ENCODE measurements around the gene MSANTD1. TPM values are rescaled to one million over a fixed set of nuclear protein-coding genes. Genes with fewer than 3 reads are reported as not detected.

The MSANTD1 gene
- total and polyA plus RNA-seq, 4 donors, result 0.05 to 1.2 (median 0.23) TPM; not detected in 1

DNA sequence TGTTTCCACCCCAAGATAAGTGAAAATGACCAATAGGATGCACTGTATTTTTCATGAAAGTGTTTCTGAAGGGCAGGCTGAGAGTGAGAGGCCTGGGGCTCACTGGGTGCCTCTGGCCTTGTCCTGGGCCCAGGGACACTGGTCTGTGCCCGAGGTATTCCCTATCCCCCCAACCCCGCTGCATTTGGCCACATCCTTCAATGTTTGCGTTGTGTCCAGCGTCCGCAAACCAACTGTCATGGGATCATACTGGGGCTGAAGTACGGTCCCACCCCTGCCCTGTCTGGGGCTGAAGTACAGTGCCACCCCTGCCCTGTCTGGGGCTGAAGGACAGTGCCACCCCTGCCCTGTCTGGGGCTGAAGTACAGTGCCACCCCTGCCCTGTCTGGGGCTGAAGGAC, 22.0 kb upstream of the MSANTD1 start:
- H3K27ac ChIP-seq (ENCODE audit: low read depth in 1 of 2, low read length in 2 of 2), result peak overlapping the region; percentile 39 to 40
- WGBS, result 72% methylated on average over 6 of the region's 6 CpGs

GRCh38 chr4:3227878-3228675, 20.9 kb upstream of the MSANTD1 start:
- H3K9me3 ChIP-seq (ENCODE audit: control insufficient read depth in 4 of 4, low read length in 3 of 4), result no peaks in the 10 kb centered on the region
- H3K4me3 ChIP-seq (ENCODE audit: low read depth in 1 of 3, low read length in 3 of 3), result no peak overlapping the region
- peaks cover 0 to 3% (median 0%) of the 10 kb centered on the region in 4 donors for H3K4me1 ChIP-seq (ENCODE audit: control insufficient read depth in 4 of 4, insufficient read depth in 4 of 4, low read length in 3 of 4)
- H3K36me3 ChIP-seq (ENCODE audit: control insufficient read depth in 4 of 4, insufficient read depth in 3 of 4, low read depth in 1 of 4, low read length in 3 of 4), result peaks cover 26 to 69% (median 55%) of the 10 kb centered on the region in 4 donors
- TF ChIP-seq ATF3 (IDR thresholded peaks at IDR 0.05) (no peak), JUND (IDR thresholded peaks at IDR 0.05) (no peak), TAF1 (conservative IDR thresholded peaks at IDR 0.05) (no peak), FOXA1 (IDR thresholded peaks at IDR 0.05) (no peak)
- TF ChIP-seq, protein P1, sequence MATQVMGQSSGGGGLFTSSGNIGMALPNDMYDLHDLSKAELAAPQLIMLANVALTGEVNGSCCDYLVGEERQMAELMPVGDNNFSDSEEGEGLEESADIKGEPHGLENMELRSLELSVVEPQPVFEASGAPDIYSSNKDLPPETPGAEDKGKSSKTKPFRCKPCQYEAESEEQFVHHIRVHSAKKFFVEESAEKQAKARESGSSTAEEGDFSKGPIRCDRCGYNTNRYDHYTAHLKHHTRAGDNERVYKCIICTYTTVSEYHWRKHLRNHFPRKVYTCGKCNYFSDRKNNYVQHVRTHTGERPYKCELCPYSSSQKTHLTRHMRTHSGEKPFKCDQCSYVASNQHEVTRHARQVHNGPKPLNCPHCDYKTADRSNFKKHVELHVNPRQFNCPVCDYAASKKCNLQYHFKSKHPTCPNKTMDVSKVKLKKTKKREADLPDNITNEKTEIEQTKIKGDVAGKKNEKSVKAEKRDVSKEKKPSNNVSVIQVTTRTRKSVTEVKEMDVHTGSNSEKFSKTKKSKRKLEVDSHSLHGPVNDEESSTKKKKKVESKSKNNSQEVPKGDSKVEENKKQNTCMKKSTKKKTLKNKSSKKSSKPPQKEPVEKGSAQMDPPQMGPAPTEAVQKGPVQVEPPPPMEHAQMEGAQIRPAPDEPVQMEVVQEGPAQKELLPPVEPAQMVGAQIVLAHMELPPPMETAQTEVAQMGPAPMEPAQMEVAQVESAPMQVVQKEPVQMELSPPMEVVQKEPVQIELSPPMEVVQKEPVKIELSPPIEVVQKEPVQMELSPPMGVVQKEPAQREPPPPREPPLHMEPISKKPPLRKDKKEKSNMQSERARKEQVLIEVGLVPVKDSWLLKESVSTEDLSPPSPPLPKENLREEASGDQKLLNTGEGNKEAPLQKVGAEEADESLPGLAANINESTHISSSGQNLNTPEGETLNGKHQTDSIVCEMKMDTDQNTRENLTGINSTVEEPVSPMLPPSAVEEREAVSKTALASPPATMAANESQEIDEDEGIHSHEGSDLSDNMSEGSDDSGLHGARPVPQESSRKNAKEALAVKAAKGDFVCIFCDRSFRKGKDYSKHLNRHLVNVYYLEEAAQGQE (IDR thresholded peaks at IDR 0.05), result no peak
- WGBS, result 87% methylated on average over 23 of the region's 23 CpGs
- no peak overlapping the region for H3K27ac ChIP-seq (ENCODE audit: low read depth in 1 of 2, low read length in 2 of 2)
- H3K9ac ChIP-seq (ENCODE audit: low read depth in 1 of 2, low read length in 2 of 2), result no peak overlapping the region
- no peaks in the 10 kb centered on the region for H3K27me3 ChIP-seq (ENCODE audit: control insufficient read depth in 4 of 4, insufficient read depth in 4 of 4, low read length in 3 of 4)
- DNase-seq (ENCODE audit: low spot score), result no peak

More for the DNA sequence above, 22.0 kb upstream of the MSANTD1 start:
- Histone ChIP-seq H3K36me3 (ENCODE audit: control insufficient read depth in 4 of 4, insufficient read depth in 3 of 4, low read depth in 1 of 4, low read length in 3 of 4) (peaks cover 26 to 65% (median 60%) of the 10 kb centered on the region in 4 donors), H3K4me1 (ENCODE audit: control insufficient read depth in 4 of 4, insufficient read depth in 4 of 4, low read length in 3 of 4) (peaks cover 0 to 3% (median 0%) of the 10 kb centered on the region in 4 donors), H3K9me3 (ENCODE audit: control insufficient read depth in 4 of 4, low read length in 3 of 4) (no peaks in the 10 kb centered on the region), H3K27me3 (ENCODE audit: control insufficient read depth in 4 of 4, insufficient read depth in 4 of 4, low read length in 3 of 4) (no peaks in the 10 kb centered on the region), H3K9ac (ENCODE audit: low read depth in 1 of 2, low read length in 2 of 2) (no peak overlapping the region), H3K4me3 (ENCODE audit: low read depth in 1 of 3, low read length in 3 of 3) (no peak overlapping the region)
- DNase-seq (ENCODE audit: low spot score), result no peak
- peak in 1 of 2 donors; percentile 58 for TF ChIP-seq HNF4A (conservative IDR thresholded peaks at IDR 0.05)
- no peak for TF ChIP-seq NR2F2 (IDR thresholded peaks at IDR 0.05)

DNA sequence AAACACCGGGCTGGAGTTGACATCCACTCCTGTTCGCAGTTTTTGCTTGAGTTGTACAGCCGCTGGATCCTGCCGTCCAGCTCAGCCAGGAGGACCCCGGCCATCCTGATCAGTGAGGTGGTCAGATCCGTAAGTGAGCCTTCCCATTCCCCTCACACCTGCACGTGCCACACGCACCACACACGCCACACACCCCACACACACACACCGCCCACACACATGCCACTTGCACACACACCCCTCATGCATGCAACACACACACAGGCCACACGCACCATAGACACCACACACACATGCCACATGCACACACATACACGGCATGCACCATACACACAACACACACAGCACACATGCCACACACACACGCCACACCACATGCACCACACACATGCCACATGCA, 20.1 kb upstream of the MSANTD1 start:
- Histone ChIP-seq H3K9me3 (ENCODE audit: control insufficient read depth in 4 of 4, low read length in 3 of 4) (no peaks in the 10 kb centered on the region), H3K27ac (ENCODE audit: low read depth in 1 of 2, low read length in 2 of 2) (no peak overlapping the region), H3K9ac (ENCODE audit: low read depth in 1 of 2, low read length in 2 of 2) (no peak overlapping the region), H3K4me3 (ENCODE audit: low read depth in 1 of 3, low read length in 3 of 3) (no peak overlapping the region), H3K4me1 (ENCODE audit: control insufficient read depth in 4 of 4, insufficient read depth in 4 of 4, low read length in 3 of 4) (peaks cover 0 to 3% (median 0%) of the 10 kb centered on the region in 4 donors), H3K36me3 (ENCODE audit: control insufficient read depth in 4 of 4, insufficient read depth in 3 of 4, low read depth in 1 of 4, low read length in 3 of 4) (peaks cover 26 to 69% (median 53%) of the 10 kb centered on the region in 4 donors), H3K27me3 (ENCODE audit: control insufficient read depth in 4 of 4, insufficient read depth in 4 of 4, low read length in 3 of 4) (no peaks in the 10 kb centered on the region)
- TF ChIP-seq GABPA (IDR thresholded peaks at IDR 0.05 in 1 of 2, conservative IDR thresholded peaks at IDR 0.05 in 1 of 2) (no peak), RXRA (IDR thresholded peaks at IDR 0.05) (no peak), NR2F2 (IDR thresholded peaks at IDR 0.05) (no peak), EGR1 (IDR thresholded peaks at IDR 0.05; ENCODE audit: low read depth in 2 of 2) (no peak)
- no peak for DNase-seq (ENCODE audit: low spot score)
- WGBS, result 97% methylated on average over 13 of the region's 13 CpGs
